Measurements from ENCODE around the gene POLR2L. TPM values are rescaled to one million over a fixed set of nuclear protein-coding genes. Genes with fewer than 3 reads are reported as not detected.

POLR2L gene
- total RNA-seq (2022; extraction: Qiagen RNA extraction), result 474 to 756 TPM (median 614 TPM) in 5 replicates

GRCh38 chr11:842370-843002, at the start of gene POLR2L, which contains the start of gene TSPAN4:
POLR2L (minus strand) TSS chr11:842529; CDS start chr11:842508, 21 bp downstream.
TSPAN4 (plus strand) TSS chr11:842852; CDS start chr11:850305, 7,453 bp downstream.

DNA sequence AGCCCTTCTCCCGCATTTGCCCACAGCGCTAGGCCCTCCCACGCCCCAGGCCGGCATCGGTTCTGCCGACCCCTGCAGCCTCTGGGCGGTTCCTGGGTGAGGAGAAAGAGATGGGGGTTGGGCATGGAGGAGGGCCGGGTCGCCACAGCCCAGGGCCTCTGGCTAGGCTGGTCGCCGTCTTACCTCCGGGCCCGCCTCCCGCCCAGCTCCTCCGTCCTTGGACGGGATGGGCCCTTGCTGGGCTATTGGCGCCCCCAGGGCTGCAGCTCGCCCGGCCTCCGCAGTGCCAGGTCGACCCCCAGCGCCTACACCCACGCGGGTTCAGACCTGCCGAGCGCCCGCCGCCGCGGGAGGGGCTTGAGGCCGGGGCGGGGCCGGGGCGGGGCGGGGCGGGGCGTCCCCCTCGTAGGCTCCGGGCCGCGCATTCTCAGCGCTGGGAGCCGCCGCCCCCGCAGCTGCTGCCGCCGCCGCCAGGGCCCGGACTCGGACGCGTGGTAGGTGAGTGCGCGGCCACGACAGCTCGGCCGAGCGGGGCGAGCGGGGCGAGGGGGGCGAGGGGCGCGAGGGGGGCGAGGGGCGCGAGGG, 9.7 kb downstream of the POLR2L start, which contains the start of gene CD151:
Gene CD151, plus strand, starts transcription at position 424 of the 585 bp plus-strand sequence. CDS start 3,118 bp downstream, outside the sequence.

DNA sequence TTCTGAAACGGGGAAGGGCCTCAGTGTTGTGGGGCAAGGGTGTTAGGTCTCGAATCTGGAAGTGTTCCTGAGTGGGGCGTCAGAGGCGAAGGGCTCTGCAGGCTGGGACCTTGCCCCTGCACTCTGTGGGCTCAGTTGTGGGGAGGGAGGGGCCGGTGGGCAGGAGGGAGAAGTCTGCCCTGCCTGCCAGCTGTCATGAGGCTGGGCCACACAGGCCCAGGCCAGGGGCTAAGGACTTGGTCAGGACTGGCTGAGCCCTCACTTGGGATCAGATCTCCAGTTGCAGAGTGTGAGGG, 14.5 kb downstream of the POLR2L start, which contains the start of gene CRACR2B:
Gene CRACR2B, plus strand, starts transcription at position 23 of the 296 bp plus-strand sequence. CDS start 689 bp downstream, outside the sequence.

GRCh38 chr11:818396-819128, 23.8 kb downstream of the POLR2L start, which contains the start of gene PNPLA2:
PNPLA2 (plus strand) TSS chr11:818914; CDS start chr11:819719, 805 bp downstream.

GRCh38 chr11:809287-810039, 32.9 kb downstream of the POLR2L start, which contains the start of gene RPLP2:
RPLP2 (plus strand) TSS chr11:809967; CDS start chr11:810235, 268 bp downstream.

DNA sequence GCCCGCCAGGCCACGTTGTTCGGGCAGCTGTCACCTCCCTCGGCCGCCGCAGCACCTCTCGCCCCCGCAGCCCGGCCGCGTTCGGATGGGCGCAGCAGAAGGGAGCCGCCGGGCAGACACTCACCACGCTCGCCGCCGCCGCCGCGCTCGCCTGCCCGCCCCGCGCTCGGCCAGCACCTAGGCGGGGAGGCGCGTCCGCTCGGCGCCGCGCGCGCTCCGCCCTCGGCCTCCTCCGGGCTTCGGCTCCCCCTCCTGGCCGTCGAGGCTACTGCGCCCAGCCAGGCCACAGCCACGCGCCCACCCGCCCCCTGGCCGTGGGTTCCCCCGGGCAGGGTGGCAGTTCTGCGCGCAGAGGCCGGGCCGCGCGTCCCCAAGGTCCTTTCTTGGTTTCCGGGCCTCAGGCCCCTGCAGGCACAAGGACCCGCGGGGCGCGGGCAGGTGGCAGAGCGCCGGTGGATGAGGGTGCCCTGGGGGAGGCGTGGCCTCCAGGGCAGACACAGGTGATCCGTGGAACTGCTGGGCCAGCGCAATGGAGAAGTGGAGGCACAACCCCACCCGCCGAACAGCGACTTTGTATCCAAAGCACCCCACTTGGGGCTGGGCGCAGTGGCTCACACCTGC, 44.1 kb downstream of the POLR2L start, which contains the start of gene SLC25A22:
Gene SLC25A22, minus strand, starts transcription at position 189 of the 621 bp plus-strand sequence. CDS start 3,275 bp downstream, outside the sequence.

GRCh38 chr11:789943-790342, 52.4 kb downstream of the POLR2L start, which contains the start of gene CEND1:
CEND1 (minus strand) TSS chr11:790090; CDS start chr11:788576, 1,514 bp downstream.

Other genes with a start within 250 kb of the POLR2L start
- 6.2 to 7.7 TPM (median 6.8 TPM) in 5 replicates for gene IRF7, start 226.6 kb downstream of the POLR2L start, total RNA-seq (2022; extraction: Qiagen RNA extraction)
- 0.03 to 0.13 TPM (median 0.03 TPM) in 3 of 5 replicates, not detected in the others for gene CDHR5, start 217.6 kb downstream of the POLR2L start, total RNA-seq (2022; extraction: Qiagen RNA extraction)
- not detected in 5 replicates for gene SCT, start 215.3 kb downstream of the POLR2L start, total RNA-seq (2022; extraction: Qiagen RNA extraction)
- 0.10 to 0.31 TPM (median 0.22 TPM) in 5 replicates for gene DRD4, start 205.3 kb downstream of the POLR2L start, total RNA-seq (2022; extraction: Qiagen RNA extraction)
- 29.4 to 37.4 TPM (median 34.6 TPM) in 5 replicates for gene DEAF1, start 147.3 kb downstream of the POLR2L start, total RNA-seq (2022; extraction: Qiagen RNA extraction)
- gene TMEM80, start 146.7 kb downstream of the POLR2L start, total RNA-seq (2022; extraction: Qiagen RNA extraction), result 8.8 to 11.2 TPM (median 11.0 TPM) in 5 replicates
- gene EPS8L2, start 136.3 kb downstream of the POLR2L start, total RNA-seq (2022; extraction: Qiagen RNA extraction), result 86.6 to 123 TPM (median 114 TPM) in 5 replicates
- 392 to 415 TPM (median 399 TPM) in 5 replicates for gene TALDO1, start 95.1 kb downstream of the POLR2L start, total RNA-seq (2022; extraction: Qiagen RNA extraction)
- gene GATD1, start 65.0 kb downstream of the POLR2L start, total RNA-seq (2022; extraction: Qiagen RNA extraction), result 37.2 to 46.9 TPM (median 43.5 TPM) in 5 replicates
- gene CEND1, start 52.4 kb downstream of the POLR2L start, total RNA-seq (2022; extraction: Qiagen RNA extraction), result 1.4 to 2.8 TPM (median 2.4 TPM) in 5 replicates
- gene SLC25A22, start 44.2 kb downstream of the POLR2L start, total RNA-seq (2022; extraction: Qiagen RNA extraction), result 27.4 to 34.4 TPM (median 31.1 TPM) in 5 replicates
- 10.1 to 14.2 TPM (median 13.5 TPM) in 5 replicates for gene PIDD1, start 37.3 kb downstream of the POLR2L start, total RNA-seq (2022; extraction: Qiagen RNA extraction)
- 1,408 to 2,641 TPM (median 2,478 TPM) in 5 replicates for gene RPLP2, start 32.6 kb downstream of the POLR2L start, total RNA-seq (2022; extraction: Qiagen RNA extraction)
- 37.4 to 59.4 TPM (median 57.4 TPM) in 5 replicates for gene PNPLA2, start 23.6 kb downstream of the POLR2L start, total RNA-seq (2022; extraction: Qiagen RNA extraction)
- 3.0 to 6.3 TPM (median 5.7 TPM) in 5 replicates for gene CRACR2B, start 14.6 kb downstream of the POLR2L start, total RNA-seq (2022; extraction: Qiagen RNA extraction)
- gene CD151, start 9.6 kb downstream of the POLR2L start, total RNA-seq (2022; extraction: Qiagen RNA extraction), result 809 to 892 TPM (median 846 TPM) in 5 replicates
- gene TSPAN4, start 323 bp upstream of the POLR2L start, total RNA-seq (2022; extraction: Qiagen RNA extraction), result 139 to 194 TPM (median 190 TPM) in 5 replicates
- 69.2 to 82.1 TPM (median 73.1 TPM) in 5 replicates for gene CHID1, start 68.3 kb upstream of the POLR2L start, total RNA-seq (2022; extraction: Qiagen RNA extraction)
- 31.5 to 37.2 TPM (median 34.2 TPM) in 5 replicates for gene AP2A2, start 83.3 kb upstream of the POLR2L start, total RNA-seq (2022; extraction: Qiagen RNA extraction)
- not detected in 5 replicates for gene MUC6, start 194.2 kb upstream of the POLR2L start, total RNA-seq (2022; extraction: Qiagen RNA extraction)
- gene MUC2, start 232.3 kb upstream of the POLR2L start, total RNA-seq (2022; extraction: Qiagen RNA extraction), result 0.08 to 0.38 TPM (median 0.22 TPM) in 5 replicates